ENCODE measurements around the gene PAF1. TPM values are rescaled to one million over a fixed set of nuclear protein-coding genes. Genes with fewer than 3 reads are reported as not detected.
A peak's percentile ranks its signal among the peaks of the same experiment; 100 is the strongest.

Gene PAF1
- total and polyA plus RNA-seq, 4 donors: 13.7 to 29.4 (median 18.9) TPM

- Histone ChIP-seq H3K4me3 (ENCODE audit: low read depth in 1 of 3, low read length in 3 of 3) (peak overlapping the region in 1 of 3 donors; percentile 8), H3K9ac (ENCODE audit: low read depth in 1 of 2, low read length in 2 of 2) (peak overlapping the region; percentile 72 to 83), H3K9me3 (ENCODE audit: control insufficient read depth in 4 of 4, low read length in 3 of 4) (no peaks in the 10 kb centered on the region), H3K27me3 (ENCODE audit: control insufficient read depth in 4 of 4, insufficient read depth in 4 of 4, low read length in 3 of 4) (no peaks in the 10 kb centered on the region), H3K36me3 (ENCODE audit: control insufficient read depth in 4 of 4, insufficient read depth in 3 of 4, low read depth in 1 of 4, low read length in 3 of 4) (peaks cover 0 to 10% (median 7%) of the 10 kb centered on the region in 4 donors), H3K27ac (ENCODE audit: low read depth in 1 of 2, low read length in 2 of 2) (peak overlapping the region; percentile 98), H3K4me1 (ENCODE audit: control insufficient read depth in 4 of 4, insufficient read depth in 4 of 4, low read length in 3 of 4) (peaks cover 18 to 47% (median 32%) of the 10 kb centered on the region in 4 donors)
- DNase-seq (ENCODE audit: low spot score): peak; percentile 55
- TF ChIP-seq FOXA2 (IDR thresholded peaks at IDR 0.05) (no peak), YY1 (IDR thresholded peaks at IDR 0.05) (no peak), NR2F2 (IDR thresholded peaks at IDR 0.05) (no peak), JUND (IDR thresholded peaks at IDR 0.05) (peak in 1 of 2 donors; percentile 6)
- WGBS: 72% methylated on average over 11 of the region's 11 CpGs
Observed at GRCh38 chr19:39398297-39398864, 7.5 kb upstream of the PAF1 start.

- peak overlapping the region in 1 of 3 donors; percentile 8 for H3K4me3 ChIP-seq (ENCODE audit: low read depth in 1 of 3, low read length in 3 of 3)
- TF ChIP-seq GABPA (IDR thresholded peaks at IDR 0.05 in 1 of 2, conservative IDR thresholded peaks at IDR 0.05 in 1 of 2): peak in 1 of 2 donors; percentile 44
- TF ChIP-seq REST (IDR thresholded peaks at IDR 0.05): peak; percentile 92
- peak; percentile 69 for TF ChIP-seq ATF3 (IDR thresholded peaks at IDR 0.05)
- TF ChIP-seq CTCF (IDR thresholded peaks at IDR 0.05; ENCODE audit: low read depth, low read length, missing input control): peak; percentile 99
- peak in 1 of 2 donors; percentile 63 for TF ChIP-seq EGR1 (IDR thresholded peaks at IDR 0.05; ENCODE audit: low read depth in 2 of 2)
- no peak for TF ChIP-seq ZBTB33 (IDR thresholded peaks at IDR 0.05)
- TF ChIP-seq YY1 (IDR thresholded peaks at IDR 0.05): peak; percentile 43
- TF ChIP-seq SP1 (IDR thresholded peaks at IDR 0.05): peak; percentile 82
- peak; percentile 98 to 99 for TF ChIP-seq RAD21 (IDR thresholded peaks at IDR 0.05)
- TF ChIP-seq NR2F2 (IDR thresholded peaks at IDR 0.05): peak; percentile 67
- TF ChIP-seq RXRA (IDR thresholded peaks at IDR 0.05): peak; percentile 76 to 82
- peak; percentile 62 for TF ChIP-seq FOXA1 (IDR thresholded peaks at IDR 0.05)
- TF ChIP-seq TAF1 (conservative IDR thresholded peaks at IDR 0.05): peak; percentile 90
- peak; percentile 71 to 78 for TF ChIP-seq JUND (IDR thresholded peaks at IDR 0.05)
- TF ChIP-seq FOXA2 (IDR thresholded peaks at IDR 0.05): peak; percentile 35
- TF ChIP-seq HNF4A (conservative IDR thresholded peaks at IDR 0.05): peak; percentile 92
- peak; percentile 96 for TF ChIP-seq HNF4G (IDR thresholded peaks at IDR 0.05)
- TF ChIP-seq MAX (IDR thresholded peaks at IDR 0.05): peak; percentile 79
- WGBS: 14% methylated on average over 17 of the region's 17 CpGs
- peak; percentile 94 for DNase-seq (ENCODE audit: low spot score)
- peaks cover 18 to 44% (median 32%) of the 10 kb centered on the region in 4 donors for H3K4me1 ChIP-seq (ENCODE audit: control insufficient read depth in 4 of 4, insufficient read depth in 4 of 4, low read length in 3 of 4)
- H3K9me3 ChIP-seq (ENCODE audit: control insufficient read depth in 4 of 4, low read length in 3 of 4): no peaks in the 10 kb centered on the region
- H3K27ac ChIP-seq (ENCODE audit: low read depth in 1 of 2, low read length in 2 of 2): peak overlapping the region; percentile 98
- H3K9ac ChIP-seq (ENCODE audit: low read depth in 1 of 2, low read length in 2 of 2): peak overlapping the region; percentile 72 to 83
- H3K27me3 ChIP-seq (ENCODE audit: control insufficient read depth in 4 of 4, insufficient read depth in 4 of 4, low read length in 3 of 4): no peaks in the 10 kb centered on the region
- peaks cover 0 to 11% (median 8%) of the 10 kb centered on the region in 4 donors for H3K36me3 ChIP-seq (ENCODE audit: control insufficient read depth in 4 of 4, insufficient read depth in 3 of 4, low read depth in 1 of 4, low read length in 3 of 4)
Observed at GRCh38 chr19:39397360-39398296, 6.7 kb upstream of the PAF1 start.

Data from liver (tissue), 9 donors.